Glutamatergic neuron (in vitro differentiated cells): Measurements from ENCODE around the gene PCDHGC4. TPM values are rescaled to one million over a fixed set of nuclear protein-coding genes. Genes with fewer than 3 reads are reported as not detected.

Experiments used
- DNase-seq: peaks from one replicate; pipeline ENCODE4 v3.0.0; 2022
- H3K27ac Mint-ChIP-seq: one replicate; pipeline ENCODE4 v1.8.0; 2020; ENCODE audit warnings: mild to moderate bottlenecking, mixed read lengths, inconsistent platforms; ENCODE audit not compliant: unreplicated experiment
- H3K27me3 Mint-ChIP-seq: one replicate; pipeline ENCODE4 v1.8.0; 2020; ENCODE audit warnings: mild to moderate bottlenecking, moderate library complexity, mixed read lengths, inconsistent platforms; ENCODE audit not compliant: unreplicated experiment
- H3K36me3 Mint-ChIP-seq: one replicate; pipeline ENCODE4 v1.8.0; 2020; ENCODE audit warnings: mild to moderate bottlenecking, mixed read lengths, inconsistent platforms; ENCODE audit not compliant: unreplicated experiment
- H3K4me1 Mint-ChIP-seq: one replicate; pipeline ENCODE4 v1.8.0; 2020; ENCODE audit warnings: mild to moderate bottlenecking, low read depth, mixed read lengths, inconsistent platforms; ENCODE audit not compliant: unreplicated experiment
- H3K4me3 Mint-ChIP-seq: one replicate; pipeline ENCODE4 v1.8.0; 2020; ENCODE audit warnings: mild to moderate bottlenecking, mixed read lengths, inconsistent platforms; ENCODE audit not compliant: unreplicated experiment
- H3K9me3 Mint-ChIP-seq: one replicate; pipeline ENCODE4 v1.8.0; 2020; ENCODE audit warnings: mild to moderate bottlenecking, moderate library complexity, mixed read lengths, inconsistent platforms; ENCODE audit not compliant: unreplicated experiment
- total RNA-seq: library from RNA; stranded (reverse); fragmentation: NEBNext Ultra II Directional; extraction: Animal tissue kit (Norgen Biotek cat#: 25700); gene quantifications from one replicate; pipeline ENCODE4 v1.2.1, GENCODE V29; 2021; ENCODE audit not compliant: unreplicated experiment
- TF ChIP-seq, protein P1 (sequence below): fragments of 200-600 bp; sonication (generic); IDR thresholded peaks from one replicate; pipeline ENCODE4 v1.5.0; 2021; ENCODE audit not compliant: partially characterized antibody, unreplicated experiment

The PCDHGC4 gene
- total RNA-seq, 1 donor from 2014 or later, result 6.7 TPM

GRCh38 chr5:141491323-141492167 is 6.7 kb downstream of the PCDHGC4 start:
- TF ChIP-seq, protein P1, sequence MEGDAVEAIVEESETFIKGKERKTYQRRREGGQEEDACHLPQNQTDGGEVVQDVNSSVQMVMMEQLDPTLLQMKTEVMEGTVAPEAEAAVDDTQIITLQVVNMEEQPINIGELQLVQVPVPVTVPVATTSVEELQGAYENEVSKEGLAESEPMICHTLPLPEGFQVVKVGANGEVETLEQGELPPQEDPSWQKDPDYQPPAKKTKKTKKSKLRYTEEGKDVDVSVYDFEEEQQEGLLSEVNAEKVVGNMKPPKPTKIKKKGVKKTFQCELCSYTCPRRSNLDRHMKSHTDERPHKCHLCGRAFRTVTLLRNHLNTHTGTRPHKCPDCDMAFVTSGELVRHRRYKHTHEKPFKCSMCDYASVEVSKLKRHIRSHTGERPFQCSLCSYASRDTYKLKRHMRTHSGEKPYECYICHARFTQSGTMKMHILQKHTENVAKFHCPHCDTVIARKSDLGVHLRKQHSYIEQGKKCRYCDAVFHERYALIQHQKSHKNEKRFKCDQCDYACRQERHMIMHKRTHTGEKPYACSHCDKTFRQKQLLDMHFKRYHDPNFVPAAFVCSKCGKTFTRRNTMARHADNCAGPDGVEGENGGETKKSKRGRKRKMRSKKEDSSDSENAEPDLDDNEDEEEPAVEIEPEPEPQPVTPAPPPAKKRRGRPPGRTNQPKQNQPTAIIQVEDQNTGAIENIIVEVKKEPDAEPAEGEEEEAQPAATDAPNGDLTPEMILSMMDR, result no peak
- Mint-ChIP-seq H3K4me3 (peak overlapping the region; percentile 55), H3K9me3 (peaks cover 10% of the 10 kb centered on the region), H3K36me3 (peaks cover 8% of the 10 kb centered on the region), H3K27ac (no peak overlapping the region), H3K27me3 (peaks cover 16% of the 10 kb centered on the region), H3K4me1 (peaks cover 34% of the 10 kb centered on the region)
- DNase-seq, result no peak

DNA sequence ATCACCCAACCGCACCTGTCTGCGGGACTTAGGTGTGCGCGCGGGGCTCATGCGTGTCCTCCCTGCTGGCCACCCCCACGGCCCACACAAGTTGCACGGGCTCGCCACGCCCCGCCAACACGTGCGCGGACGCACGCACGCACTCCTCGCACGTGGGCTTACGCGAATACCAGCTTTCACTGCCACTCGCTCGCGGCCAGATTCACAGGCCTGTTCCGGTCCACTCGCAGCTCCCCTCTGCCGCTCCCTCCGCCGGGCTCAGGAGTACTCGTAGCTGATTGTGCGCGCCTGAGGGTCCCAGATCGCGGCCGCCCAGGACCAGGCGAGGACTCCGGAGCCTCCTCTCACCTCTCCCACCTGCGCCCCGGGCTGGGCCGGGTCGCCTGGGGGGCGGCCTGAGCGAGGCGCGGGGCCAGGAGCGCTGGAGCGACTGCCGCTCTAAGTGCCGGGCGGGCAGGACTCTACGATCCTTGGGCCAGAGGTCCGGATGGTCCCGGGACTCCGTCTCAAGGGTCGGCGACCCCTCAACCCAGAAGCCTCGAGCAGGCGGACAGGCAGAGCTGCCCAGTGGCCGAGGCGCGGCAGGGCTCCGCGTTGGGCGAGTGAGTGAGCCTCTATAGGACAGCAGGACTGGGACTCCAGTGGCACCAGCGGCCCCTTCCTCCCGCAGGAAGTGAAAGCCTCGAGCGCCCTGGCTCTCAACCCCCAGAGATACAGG is 7.5 kb downstream of the PCDHGC4 start:
- no peak for DNase-seq
- peaks cover 31% of the 10 kb centered on the region for H3K4me1 Mint-ChIP-seq
- H3K36me3 Mint-ChIP-seq, result peaks cover 6% of the 10 kb centered on the region
- TF ChIP-seq, protein P1, result no peak
- no peak overlapping the region for H3K27ac Mint-ChIP-seq
- H3K9me3 Mint-ChIP-seq, result peaks cover 8% of the 10 kb centered on the region
- H3K4me3 Mint-ChIP-seq, result peak overlapping the region; percentile 55
- H3K27me3 Mint-ChIP-seq, result peaks cover 16% of the 10 kb centered on the region

GRCh38 chr5:141493500-141494422 is 8.9 kb downstream of the PCDHGC4 start:
- Mint-ChIP-seq H3K27me3 (peaks cover 18% of the 10 kb centered on the region), H3K36me3 (no peaks in the 10 kb centered on the region), H3K27ac (peak overlapping the region; percentile 69), H3K4me1 (peaks cover 36% of the 10 kb centered on the region), H3K4me3 (no peak overlapping the region), H3K9me3 (peaks cover 6% of the 10 kb centered on the region)
- DNase-seq, result no peak
- TF ChIP-seq, protein P1, result no peak

GRCh38 chr5:141494761-141495452 is 10.1 kb downstream of the PCDHGC4 start:
- peaks cover 36% of the 10 kb centered on the region for H3K4me1 Mint-ChIP-seq
- no peak for DNase-seq
- TF ChIP-seq, protein P1, result no peak
- peaks cover 6% of the 10 kb centered on the region for H3K9me3 Mint-ChIP-seq
- peak overlapping the region; percentile 87 for H3K27ac Mint-ChIP-seq
- H3K4me3 Mint-ChIP-seq, result peak overlapping the region; percentile 58
- H3K27me3 Mint-ChIP-seq, result peaks cover 15% of the 10 kb centered on the region
- no peaks in the 10 kb centered on the region for H3K36me3 Mint-ChIP-seq
